ENCODE measurements around the gene ADISSP. TPM values are rescaled to one million over a fixed set of nuclear protein-coding genes. Genes with fewer than 3 reads are reported as not detected.

ADISSP gene
- total and polyA plus RNA-seq, 2 experiments from 2014 or later, result 86.6 to 126 TPM

GRCh38 chr20:3768342-3769130 is 983 bp upstream of the ADISSP start:
- Mint-ChIP-seq H3K27ac (peak overlapping the region; percentile 81), H3K4me3 (peak overlapping the region; percentile 92), H3K36me3 (ENCODE audit: low read depth) (no peaks in the 10 kb centered on the region; the same call in 2 of the 3 replicates), H3K27me3 (ENCODE audit: insufficient read depth, low read depth, poor library complexity) (peaks cover 12% of the 10 kb centered on the region), H3K9me3 (no peaks in the 10 kb centered on the region), H3K4me1 (peaks cover 16% of the 10 kb centered on the region)
- no peak overlapping the region for H3K27ac ChIP-seq (ENCODE audit: low read depth)
- H3K4me3 ChIP-seq, result peak overlapping the region; percentile 95
- DNase-seq (ENCODE audit: low spot score), result peak; percentile 89
- H3F3A ChIP-seq (replicated peaks; ENCODE audit: low read depth), result 0 out of 2 replicates have a peak, but pooled peaks cover 4% of the 10 kb centered on the region
- peak overlapping the region; percentile 94 for H2AFZ ChIP-seq
- H3K27me3 ChIP-seq (ENCODE audit: insufficient read depth), result no peaks in the 10 kb centered on the region
- H3K79me2 ChIP-seq (replicated peaks; ENCODE audit: insufficient read depth), result peaks cover 18% of the 10 kb centered on the region; the same call in 1 of the 2 replicates
- no peaks in the 10 kb centered on the region for H3K9me2 ChIP-seq (ENCODE audit: insufficient read depth)
- peaks cover 13% of the 10 kb centered on the region for H3K4me1 ChIP-seq (ENCODE audit: insufficient read depth)
- peak; percentile 74 for ATAC-seq
- TF ChIP-seq ZNF462 (CRISPR knock-in tag; IDR thresholded peaks at IDR 0.05), result no peak
- TF ChIP-seq CTCF (conservative IDR thresholded peaks at IDR 0.05; ENCODE audit: low read depth in 2 of 2), result peak; percentile 59 to 71
- peak; percentile 33 for TF ChIP-seq CREB1 (CRISPR knock-in tag; IDR thresholded peaks at IDR 0.05; ENCODE audit: low read depth)
- H4K20me1 ChIP-seq (replicated peaks; ENCODE audit: insufficient read depth), result no peaks in the 10 kb centered on the region; the same call in 1 of the 2 replicates
- peak overlapping the region; percentile 84 for H3K4me2 ChIP-seq
- no peaks in the 10 kb centered on the region for H3K36me3 ChIP-seq (ENCODE audit: insufficient read depth)

Measured in GM23338 (cell line).